Progenitor cell of endocrine pancreas (in vitro differentiated cells): Measurements from ENCODE around the gene PRKCB. TPM values are rescaled to one million over a fixed set of nuclear protein-coding genes. Genes with fewer than 3 reads are reported as not detected.

Experiments used
- DNase-seq: peaks from one replicate; pipeline ENCODE4 v3.0.0; 2021; ENCODE audit warnings: low spot score; ENCODE audit not compliant: unreplicated experiment
- H3K27ac Mint-ChIP-seq: 2 replicates; pipeline ENCODE4 v1.8.0; 2021; ENCODE audit warnings: mild to moderate bottlenecking, moderate library complexity, mixed read lengths
- H3K27me3 Mint-ChIP-seq: 2 replicates; pipeline ENCODE4 v1.8.0; 2021; ENCODE audit warnings: mixed read lengths
- H3K36me3 Mint-ChIP-seq: 2 replicates; pipeline ENCODE4 v1.8.0; 2022; ENCODE audit warnings: mixed read lengths; ENCODE audit not compliant: insufficient read depth
- H3K4me1 Mint-ChIP-seq: 2 replicates; pipeline ENCODE4 v1.8.0; 2021; ENCODE audit warnings: low read depth, mixed read lengths
- H3K4me3 Mint-ChIP-seq: 2 replicates; pipeline ENCODE4 v1.8.0; 2021; ENCODE audit warnings: low read depth, mild to moderate bottlenecking, moderate library complexity, mixed read lengths
- H3K9me3 Mint-ChIP-seq: 2 replicates; pipeline ENCODE4 v1.8.0; 2021; ENCODE audit warnings: low read depth, mixed read lengths
- CTCF ChIP-seq: fragments of 200-600 bp; sonication (generic); IDR thresholded peaks from one replicate; pipeline ENCODE4 v1.5.0; 2021; ENCODE audit warnings: antibody characterized with exemption, mild to moderate bottlenecking; ENCODE audit not compliant: unreplicated experiment
- total RNA-seq: library from RNA; stranded (reverse); gene quantifications from 2 replicates; pipeline ENCODE4 v1.2.1, GENCODE V29; 2021

PRKCB gene
- total RNA-seq, 1 donor from 2014 or later = 0.36 TPM

GRCh38 chr16:24015923-24016322 is 180.1 kb downstream of the PRKCB start:
- no peak overlapping the region for H3K27ac Mint-ChIP-seq
- no peak overlapping the region for H3K4me3 Mint-ChIP-seq
- no peak for TF ChIP-seq CTCF
- no peaks in the 10 kb centered on the region for H3K9me3 Mint-ChIP-seq
- H3K27me3 Mint-ChIP-seq = peaks cover 14% of the 10 kb centered on the region
- H3K4me1 Mint-ChIP-seq = no peaks in the 10 kb centered on the region
- H3K36me3 Mint-ChIP-seq = no peaks in the 10 kb centered on the region
- DNase-seq = no peak

GRCh38 chr16:24018485-24018884 is 182.7 kb downstream of the PRKCB start:
- H3K27ac Mint-ChIP-seq = no peak overlapping the region
- H3K27me3 Mint-ChIP-seq = peaks cover 16% of the 10 kb centered on the region
- DNase-seq = no peak
- no peak overlapping the region for H3K4me3 Mint-ChIP-seq
- no peaks in the 10 kb centered on the region for H3K4me1 Mint-ChIP-seq
- TF ChIP-seq CTCF = no peak
- H3K36me3 Mint-ChIP-seq = no peaks in the 10 kb centered on the region
- no peaks in the 10 kb centered on the region for H3K9me3 Mint-ChIP-seq

- Mint-ChIP-seq H3K4me1 (no peaks in the 10 kb centered on the region), H3K27me3 (peaks cover 36% of the 10 kb centered on the region), H3K36me3 (no peaks in the 10 kb centered on the region), H3K27ac (no peak overlapping the region), H3K4me3 (no peak overlapping the region), H3K9me3 (no peaks in the 10 kb centered on the region)
- DNase-seq = no peak
- no peak for TF ChIP-seq CTCF
These were observed 187.0 kb downstream of the PRKCB start for GRCh38 chr16:24022797-24023196.

GRCh38 chr16:24023621-24024020 is 187.8 kb downstream of the PRKCB start:
- no peak for DNase-seq
- Mint-ChIP-seq H3K36me3 (no peaks in the 10 kb centered on the region), H3K27ac (no peak overlapping the region), H3K27me3 (peaks cover 39% of the 10 kb centered on the region), H3K4me1 (no peaks in the 10 kb centered on the region), H3K4me3 (no peak overlapping the region), H3K9me3 (no peaks in the 10 kb centered on the region)
- no peak for TF ChIP-seq CTCF

GRCh38 chr16:24024971-24025370 is 189.2 kb downstream of the PRKCB start:
- Mint-ChIP-seq H3K27me3 (peaks cover 46% of the 10 kb centered on the region), H3K4me3 (no peak overlapping the region), H3K9me3 (no peaks in the 10 kb centered on the region), H3K4me1 (no peaks in the 10 kb centered on the region), H3K27ac (no peak overlapping the region), H3K36me3 (no peaks in the 10 kb centered on the region)
- no peak for DNase-seq
- no peak for TF ChIP-seq CTCF
